Prostate gland (tissue), 2 donors: ENCODE measurements around the gene RNF121.

Experiments
- CTCF ChIP-seq, 4 experiments: fragments of 200-600 bp in 2 of 4; fragments of 450-650 bp in 2 of 4; sonication (generic) in 2 of 4; IDR thresholded peaks; 1 replicate in 3 of 4; 2 replicates in 1 of 4; pipeline ENCODE4 v1.5.1; 2016 to 2019; ENCODE audit warnings: antibody characterized with exemption in 4 of 4, mild to moderate bottlenecking in 2 of 4, moderate library complexity in 2 of 4
- POLR2A ChIP-seq: fragments of 450-650 bp; IDR thresholded peaks from one replicate; pipeline ENCODE4 v1.6.1; 2016; ENCODE audit warnings: antibody characterized with exemption, mild to moderate bottlenecking
- POLR2AphosphoS5 ChIP-seq: sonication (generic); formaldehyde crosslinking; IDR thresholded peaks from one replicate; pipeline ENCODE4 v1.6.1; 2017; ENCODE audit warnings: antibody characterized with exemption

GRCh38 chr11:71935338-71935925, 6.6 kb downstream of the RNF121 start:
- no peak for TF ChIP-seq POLR2A
- TF ChIP-seq POLR2AphosphoS5: no peak
- no peak for TF ChIP-seq CTCF (IDR thresholded peaks at IDR 0.05)
